Nephron (organoid): ENCODE data around the gene CFAP251.

Experiments used
- H3K27ac Mint-ChIP-seq, 3 experiments: 2 replicates each; pipeline ENCODE4 v1.8.0; 2020; ENCODE audit warnings: mixed read lengths in 3 of 3, mild to moderate bottlenecking in 2 of 3, moderate library complexity in 1 of 3
- H3K27me3 Mint-ChIP-seq: 2 replicates; pipeline ENCODE4 v1.8.0; 2021; ENCODE audit warnings: low read depth, mild to moderate bottlenecking, moderate library complexity, mixed read lengths
- H3K36me3 Mint-ChIP-seq: 2 replicates; pipeline ENCODE4 v1.8.0; 2020; ENCODE audit warnings: low read depth, mixed read lengths
- H3K4me1 Mint-ChIP-seq: 2 replicates; pipeline ENCODE4 v1.8.0; 2020; ENCODE audit warnings: mixed read lengths
- H3K4me3 Mint-ChIP-seq, 3 experiments: 2 replicates each; pipeline ENCODE4 v1.8.0; 2020; ENCODE audit warnings: mild to moderate bottlenecking in 3 of 3, mixed read lengths in 3 of 3, moderate library complexity in 2 of 3
- H3K9me3 Mint-ChIP-seq: 2 replicates; pipeline ENCODE4 v1.8.0; 2020; ENCODE audit warnings: mixed read lengths
- CTCF ChIP-seq, 3 experiments: fragments of 200-600 bp; sonication (generic); IDR thresholded peaks; one replicate each; pipeline ENCODE4 v1.5.0; 2021; ENCODE audit warnings: antibody characterized with exemption in 3 of 3; ENCODE audit not compliant: unreplicated experiment in 3 of 3

Gene CFAP251

GRCh38 chr12:122026706-122027333 lies 108.4 kb downstream of the CFAP251 start:
- H3K27ac Mint-ChIP-seq: peak overlapping the region in 2 of 3 experiments; percentile 47 to 70
- peak overlapping the region in 2 of 3 experiments; percentile 25 to 26 for H3K4me3 Mint-ChIP-seq
- no peaks in the 10 kb centered on the region for H3K9me3 Mint-ChIP-seq
- TF ChIP-seq CTCF (IDR thresholded peaks at IDR 0.05; ENCODE audit: unreplicated experiment in 3 of 3): no peak
- H3K27me3 Mint-ChIP-seq: peaks cover 4% of the 10 kb centered on the region
- H3K4me1 Mint-ChIP-seq: peaks cover 20% of the 10 kb centered on the region
- no peaks in the 10 kb centered on the region for H3K36me3 Mint-ChIP-seq

GRCh38 chr12:122028165-122028904 lies 109.9 kb downstream of the CFAP251 start:
- H3K4me3 Mint-ChIP-seq: no peak overlapping the region
- peaks cover 1% of the 10 kb centered on the region for H3K27me3 Mint-ChIP-seq
- H3K27ac Mint-ChIP-seq: peak overlapping the region; percentile 14 to 41 (median 33)
- H3K9me3 Mint-ChIP-seq: no peaks in the 10 kb centered on the region
- peaks cover 4% of the 10 kb centered on the region for H3K36me3 Mint-ChIP-seq
- TF ChIP-seq CTCF (IDR thresholded peaks at IDR 0.05; ENCODE audit: unreplicated experiment in 3 of 3): no peak
- peaks cover 23% of the 10 kb centered on the region for H3K4me1 Mint-ChIP-seq

- TF ChIP-seq CTCF (IDR thresholded peaks at IDR 0.05; ENCODE audit: unreplicated experiment in 3 of 3): no peak
- Mint-ChIP-seq H3K9me3 (no peaks in the 10 kb centered on the region), H3K27me3 (no peaks in the 10 kb centered on the region), H3K4me3 (no peak overlapping the region), H3K27ac (peak overlapping the region; percentile 14 to 41 (median 33)), H3K36me3 (peaks cover 8% of the 10 kb centered on the region), H3K4me1 (peaks cover 21% of the 10 kb centered on the region)
These were observed 110.6 kb downstream of the CFAP251 start for GRCh38 chr12:122028905-122029560.

- Mint-ChIP-seq H3K9me3 (no peaks in the 10 kb centered on the region), H3K27me3 (no peaks in the 10 kb centered on the region), H3K4me3 (no peak overlapping the region), H3K36me3 (peaks cover 10% of the 10 kb centered on the region), H3K4me1 (peaks cover 21% of the 10 kb centered on the region), H3K27ac (peak overlapping the region in 1 of 3 experiments; percentile 86)
- no peak for TF ChIP-seq CTCF (IDR thresholded peaks at IDR 0.05; ENCODE audit: unreplicated experiment in 3 of 3)
These were observed 111.4 kb downstream of the CFAP251 start for GRCh38 chr12:122029620-122030423.

- H3K27me3 Mint-ChIP-seq: no peaks in the 10 kb centered on the region
- TF ChIP-seq CTCF (IDR thresholded peaks at IDR 0.05; ENCODE audit: unreplicated experiment in 3 of 3): no peak
These were observed 112.1 kb downstream of the CFAP251 start for GRCh38 chr12:122030424-122031035.

More at GRCh38 chr12:122030424-122031035, 112.1 kb downstream of the CFAP251 start:
- Mint-ChIP-seq H3K27ac (no peak overlapping the region), H3K36me3 (peaks cover 16% of the 10 kb centered on the region), H3K4me1 (peaks cover 21% of the 10 kb centered on the region), H3K9me3 (no peaks in the 10 kb centered on the region), H3K4me3 (no peak overlapping the region)
